Measurements from ENCODE around the gene EFS. TPM values are rescaled to one million over a fixed set of nuclear protein-coding genes. Genes with fewer than 3 reads are reported as not detected.

Gene EFS
- total and polyA plus RNA-seq, 2 donors (not counting 1 experiment from before 2014, with no cell fraction given): not detected

- Mint-ChIP-seq H3K27ac (no peak overlapping the region), H3K27me3 (peaks cover 35% of the 10 kb centered on the region), H3K9me3 (ENCODE audit: insufficient read depth) (no peaks in the 10 kb centered on the region), H3K4me1 (no peaks in the 10 kb centered on the region), H3K4me3 (no peak overlapping the region)
- intact Hi-C loops (cut with micrococcal nuclease): no loop called here
- Histone ChIP-seq H4K20me1 (ENCODE audit: control insufficient read depth, insufficient read depth, low read length, poor library complexity, severe bottlenecking) (no peaks in the 10 kb centered on the region), H2AFZ (ENCODE audit: insufficient read depth, low read depth, low read length, poor library complexity, severe bottlenecking) (no peak overlapping the region), H3K36me3 (replicated peaks in 1 of 2; ENCODE audit: control extremely low read depth in 1 of 2, control insufficient read depth in 1 of 2, extremely low read depth in 1 of 2, insufficient read depth in 2 of 2, low read length in 1 of 2) (no peaks in the 10 kb centered on the region), H3K79me2 (ENCODE audit: control insufficient read depth, insufficient read depth, low read length) (no peaks in the 10 kb centered on the region), H3K27ac (ENCODE audit: low read length in 2 of 2) (no peak overlapping the region), H3K9me3 (ENCODE audit: control extremely low read depth in 1 of 3, control insufficient read depth in 2 of 3, insufficient read depth in 1 of 3, low read length in 2 of 3) (no peaks in the 10 kb centered on the region), H3K4me1 (ENCODE audit: control insufficient read depth in 2 of 2, insufficient read depth in 2 of 2, low read length in 2 of 2) (no peaks in the 10 kb centered on the region), H3K4me2 (replicated peaks; ENCODE audit: low read depth, low read length, poor library complexity, severe bottlenecking) (no peak overlapping the region), H3K9ac (ENCODE audit: low read length) (no peak overlapping the region), H3K4me3 (ENCODE audit: control extremely low read depth in 1 of 5, extremely low read depth in 1 of 5, insufficient read depth in 1 of 5, low read depth in 2 of 5, low read length in 4 of 5) (no peak overlapping the region), H3K27me3 (replicated peaks in 1 of 4; ENCODE audit: control extremely low read depth in 1 of 4, control insufficient read depth in 3 of 4, insufficient read depth in 4 of 4, low read length in 3 of 4) (peaks cover 0 to 12% (median 0%) of the 10 kb centered on the region in 4 experiments)
- ChIA-PET CTCF (interaction anchor here (1.4 to 1.5 kb wide), 2 partner anchors 10 to 46 kb away, joined by 3 to 4 read pairs; no protein-coding TSS in a partner anchor), POLR2A (no interaction called here)
- DNase-seq (no peak), ATAC-seq (ENCODE audit: low read depth) (no peak)
- WGBS (ENCODE audit: insufficient coverage): 97% methylated on average over 20 of the region's 29 CpGs
- no peak for TF ChIP-seq CTCF (IDR thresholded peaks at IDR 0.05)
- TF ChIP-seq EZH2 (IDR thresholded peaks at IDR 0.05; ENCODE audit: borderline replicate concordance, insufficient read depth, low read depth, low read length, poor library complexity, severe bottlenecking): no peak
Observed at GRCh38 chr14:23384364-23385080, 19.6 kb upstream of the EFS start.

- H3K79me2 ChIP-seq (ENCODE audit: control insufficient read depth, insufficient read depth, low read length): no peaks in the 10 kb centered on the region
- WGBS (ENCODE audit: insufficient coverage): 13% methylated on average over 3 of the region's 10 CpGs
- H2AFZ ChIP-seq (ENCODE audit: insufficient read depth, low read depth, low read length, poor library complexity, severe bottlenecking): no peak overlapping the region
- ChIA-PET CTCF (interaction anchor here (1.0 to 8.7 kb wide), 3 partner anchors 9 to 262 kb away, joined by 3 to 129 read pairs (median 48); no protein-coding TSS in a partner anchor), POLR2A (no interaction called here)
- ATAC-seq (ENCODE audit: low read depth): no peak
- no peak overlapping the region for H3K4me2 ChIP-seq (replicated peaks; ENCODE audit: low read depth, low read length, poor library complexity, severe bottlenecking)
- no peak overlapping the region for H3K27ac ChIP-seq (ENCODE audit: low read length in 2 of 2)
- TF ChIP-seq CTCF (IDR thresholded peaks at IDR 0.05): no peak
- no peak for TF ChIP-seq EZH2 (IDR thresholded peaks at IDR 0.05; ENCODE audit: borderline replicate concordance, insufficient read depth, low read depth, low read length, poor library complexity, severe bottlenecking)
- no peak overlapping the region for H3K9ac ChIP-seq (ENCODE audit: low read length)
- DNase-seq: no peak
- H3K27ac Mint-ChIP-seq: no peak overlapping the region
- peaks cover 0 to 16% (median 0%) of the 10 kb centered on the region in 4 experiments for H3K27me3 ChIP-seq (replicated peaks in 1 of 4; ENCODE audit: control extremely low read depth in 1 of 4, control insufficient read depth in 3 of 4, insufficient read depth in 4 of 4, low read length in 3 of 4)
- no peak overlapping the region for H3K4me3 Mint-ChIP-seq
- H3K4me1 Mint-ChIP-seq: no peaks in the 10 kb centered on the region
- H3K9me3 Mint-ChIP-seq (ENCODE audit: insufficient read depth): no peaks in the 10 kb centered on the region
- H3K4me3 ChIP-seq (ENCODE audit: control extremely low read depth in 1 of 5, extremely low read depth in 1 of 5, insufficient read depth in 1 of 5, low read depth in 2 of 5, low read length in 4 of 5): no peak overlapping the region
- H3K9me3 ChIP-seq (ENCODE audit: control extremely low read depth in 1 of 3, control insufficient read depth in 2 of 3, insufficient read depth in 1 of 3, low read length in 2 of 3): no peaks in the 10 kb centered on the region
- no peaks in the 10 kb centered on the region for H3K4me1 ChIP-seq (ENCODE audit: control insufficient read depth in 2 of 2, insufficient read depth in 2 of 2, low read length in 2 of 2)
- no peaks in the 10 kb centered on the region for H4K20me1 ChIP-seq (ENCODE audit: control insufficient read depth, insufficient read depth, low read length, poor library complexity, severe bottlenecking)
- intact Hi-C loops (cut with micrococcal nuclease): no loop called here
- H3K36me3 ChIP-seq (replicated peaks in 1 of 2; ENCODE audit: control extremely low read depth in 1 of 2, control insufficient read depth in 1 of 2, extremely low read depth in 1 of 2, insufficient read depth in 2 of 2, low read length in 1 of 2): no peaks in the 10 kb centered on the region
- peaks cover 37% of the 10 kb centered on the region for H3K27me3 Mint-ChIP-seq
Observed at GRCh38 chr14:23382731-23383440, 17.9 kb upstream of the EFS start.

Measured in B cell (primary cell).